Measurements from ENCODE around the gene PCDH15.

Gene PCDH15

DNA sequence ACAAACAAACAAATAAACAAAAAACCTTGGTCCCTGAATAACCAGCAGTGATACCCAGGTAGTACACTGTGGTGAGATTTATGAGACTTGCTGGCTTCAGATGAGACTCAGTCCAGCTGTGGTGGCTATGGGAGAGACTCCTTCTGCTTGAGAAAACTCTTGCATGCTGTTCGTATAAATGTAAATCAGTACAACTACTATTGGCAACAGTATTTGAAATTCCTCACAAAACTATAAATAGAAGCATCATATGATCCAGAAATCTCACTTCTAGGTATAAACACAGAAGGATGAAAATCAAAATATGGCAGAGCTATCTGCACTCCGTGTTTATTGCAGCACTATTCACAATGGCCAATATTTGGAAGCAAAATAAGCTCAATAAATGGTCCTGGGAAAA is 692.1 kb downstream of the PCDH15 start:
- DNase-seq: no peak

DNA sequence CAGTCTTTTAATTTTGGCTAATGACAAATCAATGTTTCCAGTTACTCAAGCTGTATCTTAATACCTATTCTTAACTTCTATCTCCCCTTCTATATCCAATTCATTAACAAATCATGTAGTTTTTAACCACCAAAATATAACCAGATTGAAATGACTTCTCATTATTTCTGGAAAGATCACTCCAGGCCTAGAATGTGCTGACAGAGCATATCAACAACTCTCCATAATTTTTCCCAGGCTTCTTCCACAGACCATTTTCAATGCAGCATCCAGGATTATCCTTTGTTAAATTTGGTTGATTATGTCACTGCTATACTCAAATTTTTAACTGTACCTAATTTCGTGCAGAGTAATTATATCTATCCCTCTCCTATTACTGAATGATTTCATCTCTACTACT is 704.1 kb downstream of the PCDH15 start:
- no peak for DNase-seq

DNA sequence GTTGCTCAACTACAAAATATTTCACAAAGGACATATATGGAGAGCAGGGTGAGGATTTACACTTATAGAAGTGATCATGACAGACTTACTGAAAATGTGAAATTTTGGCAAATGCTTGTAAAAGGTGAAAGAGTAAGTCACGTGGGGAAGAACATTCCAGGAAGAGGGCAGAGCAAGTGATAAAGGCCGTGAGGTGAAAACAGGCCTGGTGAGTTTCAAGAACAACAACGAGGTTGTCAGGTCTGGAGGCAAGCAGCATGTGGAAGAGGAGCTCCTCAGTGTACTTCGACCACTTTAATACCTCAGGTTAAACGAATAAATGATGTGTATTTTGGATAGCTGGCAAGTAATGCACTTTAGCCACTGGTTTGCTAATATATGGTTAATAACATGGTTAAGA is 706.7 kb downstream of the PCDH15 start:
- no peak for DNase-seq

DNA sequence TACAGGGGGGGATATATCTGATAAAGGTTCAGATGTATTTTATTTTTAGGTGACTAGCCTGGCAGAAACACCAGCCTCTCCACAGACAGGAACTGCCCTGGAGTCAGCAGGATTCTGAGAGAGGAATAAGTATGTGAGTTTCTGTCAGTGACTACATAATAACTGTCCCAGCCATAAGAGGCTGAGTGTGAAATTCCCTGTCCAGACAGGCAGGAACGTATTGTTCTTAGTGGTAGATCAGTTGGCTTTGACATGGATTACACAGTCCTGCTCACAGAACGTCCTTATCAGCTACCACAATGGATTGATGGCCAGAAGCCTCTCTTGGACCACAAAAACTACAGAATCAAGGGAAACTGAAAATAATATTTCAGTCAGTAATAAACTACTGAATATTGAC is 709.8 kb downstream of the PCDH15 start:
- DNase-seq: no peak

DNA sequence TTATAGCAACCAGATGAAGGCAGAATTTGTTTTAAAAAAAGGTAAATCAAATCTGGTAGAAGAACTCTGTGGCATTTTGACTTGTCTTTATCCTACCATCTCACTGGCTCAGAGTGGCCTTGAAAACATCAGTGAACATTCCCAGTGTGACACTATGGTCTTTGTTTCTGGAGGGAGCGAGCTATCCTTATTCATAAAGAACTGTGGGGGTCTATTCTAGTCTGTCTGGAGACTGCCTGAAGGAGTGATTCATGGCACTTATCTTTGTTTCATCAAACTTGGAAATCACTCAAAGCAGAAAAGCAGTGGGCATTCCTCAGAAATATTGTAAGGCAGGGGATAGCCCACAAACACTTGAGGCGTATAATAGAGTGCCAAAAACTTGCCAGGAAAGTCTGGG is 719.1 kb downstream of the PCDH15 start:
- no peak for DNase-seq

DNA sequence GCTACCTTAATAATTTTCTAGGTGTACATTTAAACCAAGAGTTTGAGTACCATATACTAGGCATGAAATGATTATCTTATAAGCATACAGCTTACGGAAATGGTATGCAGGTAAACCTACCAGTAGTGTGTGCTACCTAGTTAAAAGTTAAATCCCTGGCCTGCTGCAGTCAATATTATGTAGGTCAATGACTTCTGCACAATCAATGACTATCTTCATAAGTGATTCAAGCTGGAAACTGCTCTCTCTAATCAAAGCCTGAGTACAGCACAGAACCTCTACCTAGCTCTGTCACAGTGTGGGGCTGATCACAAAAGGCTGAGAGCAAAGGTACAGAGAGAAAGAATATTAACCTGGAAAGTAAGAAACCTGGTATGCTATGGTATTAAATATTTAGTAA is 733.7 kb downstream of the PCDH15 start:
- no peak for DNase-seq

DNA sequence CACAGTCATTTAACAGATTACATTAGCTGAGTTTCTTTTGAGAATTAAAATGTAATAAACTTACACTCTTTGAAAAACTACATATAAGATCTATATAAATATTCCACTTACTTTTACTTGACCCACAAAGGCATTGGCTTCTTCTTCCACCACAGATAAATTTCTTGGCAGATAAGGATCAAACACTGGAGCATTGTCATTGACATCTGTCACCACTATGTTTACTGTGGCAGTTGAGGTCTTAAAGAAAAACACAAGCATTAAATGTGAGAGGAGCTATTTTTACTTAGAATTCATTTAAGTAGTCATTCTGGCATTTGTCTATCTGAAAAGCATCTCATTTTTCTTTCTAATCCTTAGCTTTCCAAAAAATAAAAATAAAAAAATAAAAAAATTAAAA is 734.4 kb downstream of the PCDH15 start:
- DNase-seq: no peak

DNA sequence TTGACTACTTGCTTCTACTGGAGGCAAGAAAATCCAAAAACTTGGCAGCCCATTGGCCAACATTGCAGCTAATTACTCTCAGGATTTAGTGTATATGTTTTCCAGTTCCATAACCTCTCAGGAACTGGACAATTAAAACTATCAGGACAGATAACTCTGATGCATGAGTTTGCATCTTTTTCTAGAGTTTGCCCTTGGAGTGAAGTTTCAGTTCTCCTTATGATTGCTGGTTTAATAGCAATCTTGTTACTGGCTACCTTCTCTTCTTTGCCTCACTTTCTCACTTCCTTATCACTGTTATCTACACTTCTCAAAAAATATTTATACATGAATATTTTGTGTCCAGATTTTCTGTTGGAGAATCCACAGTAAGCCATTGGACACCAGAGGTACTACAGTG is 735.9 kb downstream of the PCDH15 start:
- DNase-seq: no peak

DNA sequence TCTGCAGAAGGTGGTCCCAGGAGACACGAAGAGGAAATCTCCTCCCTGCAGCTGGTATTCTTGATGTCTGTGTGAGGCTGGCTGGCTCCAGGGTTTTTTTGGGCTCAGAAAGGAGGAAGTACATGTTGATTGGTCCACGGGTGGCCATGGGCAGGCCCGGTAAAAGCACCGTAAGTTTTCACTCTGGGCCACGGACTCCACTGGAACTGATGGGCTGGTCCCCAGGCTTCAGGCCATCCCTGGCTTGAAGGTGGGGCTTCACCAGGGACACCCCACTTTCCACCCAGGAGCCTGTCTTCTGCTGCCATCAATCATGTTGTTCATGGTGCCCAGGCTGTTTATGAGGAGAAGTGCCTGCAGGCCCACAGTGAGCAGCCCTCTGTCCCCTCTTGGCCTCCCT is 736.8 kb downstream of the PCDH15 start:
- DNase-seq: no peak

DNA sequence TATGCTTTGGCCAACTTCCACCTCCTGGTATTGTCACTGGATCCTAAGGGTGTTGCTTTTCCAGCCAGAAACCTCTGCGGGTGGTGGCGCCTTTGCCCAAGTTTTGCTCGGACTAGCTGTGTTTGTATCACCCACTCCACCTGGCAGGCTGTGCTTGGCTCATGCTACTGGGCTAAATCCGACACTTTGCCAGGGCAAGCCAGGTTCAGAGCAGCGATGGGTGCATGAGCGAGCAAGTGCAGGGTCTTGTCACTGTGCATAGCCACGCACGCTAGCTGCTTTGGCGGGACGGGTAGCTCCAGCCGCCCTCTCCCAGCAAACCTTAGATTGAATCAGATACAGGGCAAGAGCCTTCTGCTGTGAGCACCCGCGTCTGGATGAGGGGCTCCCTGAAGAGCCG is 737.5 kb downstream of the PCDH15 start:
- no peak for DNase-seq

DNA sequence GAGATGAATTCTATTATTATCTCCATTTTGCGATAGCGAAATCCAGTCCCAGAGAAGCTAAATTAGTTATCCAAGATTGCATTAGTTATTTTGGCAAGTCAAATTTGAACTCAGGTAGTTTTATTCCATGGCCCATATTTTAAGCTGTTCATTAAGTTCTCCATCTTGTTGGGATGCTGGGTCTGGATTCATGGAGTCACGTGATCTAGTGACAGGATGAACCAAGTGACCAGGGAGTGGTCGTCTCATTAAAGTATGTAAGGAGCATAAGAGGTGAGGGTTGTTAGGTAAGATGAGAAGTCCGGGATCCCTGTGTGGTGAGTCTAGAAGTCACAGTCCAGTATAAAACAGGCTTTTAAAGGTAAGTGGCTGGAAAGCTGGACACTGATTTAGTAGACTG is 740.5 kb downstream of the PCDH15 start:
- DNase-seq: no peak

DNA sequence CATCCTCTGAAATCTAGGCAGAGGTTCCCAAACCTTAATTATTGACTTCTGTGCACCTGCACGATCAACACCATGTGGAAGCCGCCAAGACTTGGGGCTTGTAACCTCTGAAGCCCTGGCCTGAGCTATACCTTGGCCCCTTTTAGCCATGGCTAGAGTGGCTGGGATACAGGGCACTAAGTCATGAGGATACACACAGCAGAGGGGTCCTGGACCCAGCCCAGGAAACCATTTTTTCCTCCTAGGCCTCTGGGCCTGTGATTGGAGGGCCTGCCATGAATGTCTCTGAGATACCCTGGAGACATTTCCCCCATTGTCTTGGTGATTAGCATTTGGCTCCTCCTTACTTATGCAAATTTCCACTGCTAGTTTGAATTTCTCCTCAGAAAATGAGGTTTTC is 743.7 kb downstream of the PCDH15 start:
- DNase-seq: no peak

DNA sequence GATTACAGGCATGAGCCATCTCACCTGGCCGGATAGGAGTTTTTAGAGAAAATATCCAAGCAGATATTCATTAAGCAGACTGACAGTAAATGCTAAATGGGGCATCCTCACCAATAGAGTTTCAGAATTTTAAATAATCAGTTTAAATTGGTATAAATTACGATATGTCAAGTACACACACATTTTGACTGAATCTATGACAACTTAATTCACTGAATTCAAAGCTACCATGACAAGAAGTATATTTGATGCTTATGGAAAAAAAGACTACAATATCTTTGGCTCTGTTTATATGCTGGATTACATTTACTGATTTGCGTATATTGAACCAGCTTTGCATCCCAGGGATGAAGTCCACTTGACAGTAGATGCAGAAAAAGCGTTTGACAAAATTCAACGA is 774.7 kb downstream of the PCDH15 start:
- DNase-seq: no peak

DNA sequence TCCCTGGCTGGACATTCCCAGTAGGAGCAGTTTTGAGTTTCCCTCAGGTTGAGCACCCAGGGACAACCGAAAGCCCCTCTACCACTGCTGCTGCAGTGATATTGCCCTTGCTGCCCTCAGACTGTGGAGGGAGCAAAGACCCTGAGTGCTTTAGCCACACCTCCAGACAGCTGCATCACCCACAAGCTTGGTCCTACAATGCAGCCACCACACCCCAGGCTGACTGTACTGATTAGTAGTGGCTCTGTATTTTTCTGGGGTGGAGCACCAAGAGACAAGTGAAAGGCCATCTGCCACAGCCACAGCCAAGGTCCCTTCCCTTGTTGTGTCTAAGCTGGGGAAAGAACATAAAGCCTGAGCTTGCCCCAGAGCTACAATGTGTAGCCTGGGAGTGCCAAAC is 789.9 kb downstream of the PCDH15 start:
- no peak for DNase-seq

DNA sequence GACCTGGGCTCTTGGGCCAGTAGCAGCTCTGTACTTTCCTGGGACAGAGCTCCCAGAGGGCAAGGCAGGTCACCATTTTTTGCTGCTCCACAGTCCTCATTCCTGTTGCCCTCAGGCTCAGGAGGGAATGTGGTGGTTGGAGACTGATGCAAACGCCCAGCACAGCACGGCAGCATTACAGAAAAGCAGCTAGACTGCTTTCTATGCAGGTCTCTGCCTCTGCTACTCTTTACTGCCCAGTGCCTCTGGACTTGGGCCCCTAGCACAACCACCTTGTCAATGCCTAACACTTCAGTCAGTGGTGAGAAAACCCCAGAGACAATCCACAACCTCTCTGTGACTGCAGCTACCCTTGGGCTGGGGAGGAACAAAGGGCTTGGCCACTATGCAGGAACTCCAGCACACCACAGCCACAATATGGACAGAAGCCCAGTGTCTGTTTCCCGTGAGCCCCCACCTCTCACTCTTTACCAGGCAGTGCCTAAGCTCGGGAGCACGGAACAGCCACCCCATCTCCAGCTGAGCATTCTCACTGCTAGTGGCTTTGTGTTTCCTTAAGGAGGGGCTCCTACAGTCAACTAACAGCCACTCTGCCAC is 790.6 kb downstream of the PCDH15 start:
- no peak for DNase-seq

DNA sequence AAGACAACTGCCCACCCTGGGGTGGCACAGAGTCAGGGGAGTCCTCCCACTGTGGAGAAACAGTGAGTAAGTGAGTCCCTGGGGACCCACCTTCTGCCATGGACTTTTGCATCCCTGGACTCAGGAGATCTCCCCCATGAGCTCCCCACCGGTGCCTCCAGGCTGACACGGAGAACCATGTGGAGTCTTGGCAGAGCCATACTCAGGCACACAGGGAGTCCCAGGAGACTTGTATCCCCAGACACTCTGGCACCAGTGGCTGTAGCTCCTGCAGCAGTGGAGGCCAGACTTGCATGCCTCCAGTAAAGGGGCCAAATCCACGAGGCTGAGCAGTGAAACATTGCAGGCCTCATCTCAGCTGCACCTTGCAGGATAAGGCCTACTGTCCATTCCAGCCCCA is 791.4 kb downstream of the PCDH15 start:
- DNase-seq: no peak

DNA sequence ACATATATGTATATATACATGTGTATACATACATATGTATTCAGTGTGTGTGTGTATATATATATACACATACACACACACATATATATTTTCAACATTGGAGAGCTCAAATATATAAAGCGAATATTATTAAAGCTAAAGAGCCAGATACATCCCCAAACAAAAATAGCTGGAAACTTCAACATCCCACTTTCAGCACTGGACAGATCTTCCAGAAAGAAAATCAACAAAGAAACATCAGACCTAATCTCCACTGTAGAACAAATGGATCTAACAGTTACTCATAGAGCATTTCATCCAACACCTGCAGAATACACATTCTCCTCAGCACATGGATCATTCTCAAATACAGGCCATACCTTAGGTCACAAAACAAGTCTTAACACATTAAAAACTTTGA is 799.0 kb downstream of the PCDH15 start:
- no peak for DNase-seq

DNA sequence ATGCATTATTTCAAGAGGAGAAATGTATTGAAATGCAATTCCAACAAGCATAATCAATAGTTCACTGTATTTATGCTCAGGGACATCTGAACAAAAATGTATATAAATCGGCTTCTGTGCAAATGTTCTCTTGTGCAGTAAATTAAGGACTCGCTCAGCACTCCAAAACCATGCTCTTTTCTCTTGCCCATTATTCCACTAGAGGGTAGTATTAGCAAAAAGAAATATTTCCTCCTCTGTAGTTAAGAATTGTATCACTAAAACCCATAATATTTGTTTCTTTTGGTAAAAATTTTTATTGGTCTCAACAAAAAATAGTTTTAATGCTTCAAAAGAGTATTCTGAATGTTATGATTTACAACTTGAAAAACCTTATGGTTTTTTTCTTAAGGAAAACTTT is 803.1 kb downstream of the PCDH15 start:
- no peak for DNase-seq

DNA sequence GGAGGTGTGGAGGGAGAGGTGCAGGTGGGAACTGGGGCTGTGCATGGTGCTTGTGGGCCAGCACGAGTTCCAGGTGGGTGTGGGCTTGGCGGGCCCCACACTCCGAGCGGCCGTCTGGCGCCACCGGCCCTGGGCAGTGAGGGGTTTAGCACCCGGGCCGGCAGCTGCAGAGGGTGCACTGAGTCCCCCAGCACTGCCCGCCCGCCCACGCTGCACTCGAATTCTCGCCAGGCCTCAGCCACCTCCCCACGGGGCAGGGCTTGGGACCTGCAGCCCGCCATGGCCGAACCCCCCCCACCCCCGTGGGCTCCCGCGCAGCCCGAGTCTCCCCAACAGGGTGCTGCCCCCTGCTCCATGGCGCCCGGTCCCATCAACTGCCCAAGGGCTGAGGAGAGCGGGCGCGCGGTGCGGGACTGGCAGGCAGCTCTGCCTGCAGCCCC is 810.2 kb downstream of the PCDH15 start:
- no peak for DNase-seq

DNA sequence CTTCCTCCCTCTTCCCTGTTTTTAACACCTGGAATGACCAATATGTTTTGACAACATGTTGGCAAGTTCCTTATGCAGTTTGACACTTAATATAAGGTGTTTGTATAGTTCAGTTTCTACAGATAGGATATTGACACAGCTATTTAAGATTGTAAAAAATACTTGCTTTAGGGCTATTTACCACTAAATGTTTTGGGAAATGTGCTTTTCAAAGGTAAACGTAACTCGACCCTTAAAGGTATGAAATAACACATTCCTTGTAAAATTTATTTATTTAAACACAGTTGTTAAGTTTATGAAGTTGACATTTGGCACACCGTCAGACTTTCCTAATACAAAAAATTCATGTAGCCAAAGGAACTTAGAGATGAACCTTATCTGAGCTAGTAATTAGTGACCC is 817.6 kb downstream of the PCDH15 start:
- DNase-seq: no peak

DNA sequence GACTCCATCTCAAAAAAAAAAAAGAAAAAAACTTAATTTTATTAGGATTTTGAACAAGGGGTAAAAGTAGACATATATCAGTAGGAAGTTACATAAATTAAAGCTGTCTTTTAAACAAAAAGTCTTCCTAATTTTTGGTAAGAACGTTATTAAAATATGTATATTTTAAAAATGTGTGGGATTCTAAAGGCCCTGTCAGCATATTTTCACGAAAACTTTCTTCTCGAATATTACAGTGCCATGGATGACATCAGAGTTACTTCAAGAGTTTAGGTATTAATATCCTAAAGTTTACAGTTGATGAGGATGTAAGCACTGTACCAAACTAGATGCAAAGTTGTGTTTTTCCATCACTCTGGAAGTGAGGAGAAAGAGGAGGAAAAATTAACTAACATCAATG is 820.8 kb downstream of the PCDH15 start:
- DNase-seq: no peak

DNA sequence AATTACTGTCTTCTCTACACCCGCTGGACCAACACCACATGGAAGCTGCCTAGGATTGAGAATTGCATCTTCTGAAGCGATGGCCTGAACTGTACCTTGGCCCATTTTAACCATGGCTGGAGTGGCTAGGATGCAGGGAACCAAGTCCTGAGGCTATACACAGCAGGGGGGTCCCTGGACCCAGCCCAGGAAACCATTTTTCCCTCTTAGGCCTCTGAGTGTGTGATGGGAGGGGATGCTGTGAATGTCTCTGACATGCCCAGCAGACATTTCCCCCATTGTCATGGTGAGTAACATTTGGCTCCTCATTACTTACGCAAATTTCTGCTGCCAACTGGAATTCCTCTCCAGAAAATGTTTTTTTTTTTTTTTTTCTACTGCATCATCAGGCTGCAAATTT is 822.7 kb downstream of the PCDH15 start:
- DNase-seq: no peak

DNA sequence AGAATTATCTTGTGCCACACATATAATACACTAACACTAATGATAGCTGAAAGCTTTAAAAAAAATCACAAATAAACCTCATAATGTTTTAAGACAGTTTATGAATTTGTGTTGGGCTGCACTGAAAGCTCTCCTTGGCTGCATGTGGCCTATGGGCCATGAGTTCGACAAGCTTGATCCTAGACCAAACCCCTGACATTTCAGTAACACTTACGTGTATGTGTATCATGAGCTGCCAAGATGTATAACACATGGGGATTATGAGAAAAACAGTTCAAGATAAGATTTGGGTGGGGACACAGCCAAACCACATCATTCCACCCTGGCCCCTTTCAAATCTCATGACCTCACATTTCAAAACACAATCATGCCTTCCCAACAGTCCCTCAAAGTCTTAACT is 823.8 kb downstream of the PCDH15 start:
- DNase-seq: no peak

DNA sequence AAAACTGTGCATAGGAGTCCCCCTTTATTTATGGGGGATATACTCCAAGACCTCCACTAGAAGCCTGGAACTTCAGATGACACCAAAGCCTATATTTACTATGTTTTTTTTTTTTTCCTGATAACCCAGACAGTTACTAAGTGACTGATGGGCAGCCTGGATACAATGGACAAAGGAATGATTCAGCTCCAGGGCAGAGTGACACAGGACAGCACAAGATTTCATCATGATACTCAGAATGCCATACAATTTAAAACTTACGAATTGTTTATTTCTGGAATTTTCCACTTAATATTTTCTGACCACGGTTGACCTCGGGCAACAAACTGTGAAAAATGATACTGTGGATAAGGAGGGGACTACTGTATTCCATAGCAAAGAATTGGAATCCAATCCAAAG is 843.6 kb downstream of the PCDH15 start:
- no peak for DNase-seq

DNA sequence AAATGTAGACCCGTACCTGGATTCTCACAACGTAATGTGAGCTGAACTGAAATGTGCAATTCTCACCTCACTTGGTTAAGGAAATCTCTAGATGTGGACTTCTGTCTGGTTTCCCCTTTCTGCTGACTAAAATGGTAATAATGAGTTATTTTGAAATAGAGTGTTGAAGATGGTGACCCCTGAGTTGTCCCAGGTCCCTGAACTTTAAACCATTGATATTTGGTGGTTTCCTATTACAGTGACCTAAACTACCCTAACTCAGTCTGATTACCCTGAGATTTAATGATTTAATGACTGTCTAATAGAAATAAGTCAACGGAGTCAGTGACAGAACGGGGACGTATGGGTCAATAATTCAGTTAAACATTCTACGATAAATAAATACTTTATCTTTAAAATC is 845.9 kb downstream of the PCDH15 start:
- DNase-seq: no peak

All from CD4-positive, alpha-beta T cell treated with Interleukin-10 for 1 hour (primary cell).